T-helper 1 cell (primary cell): ENCODE measurements around the gene CD200R1L.

Experiments used
- DNase-seq, 5 donors: peaks; one replicate each; pipeline ENCODE4 v3.0.0-alpha.2; 2012 to 2020

Gene CD200R1L

DNA sequence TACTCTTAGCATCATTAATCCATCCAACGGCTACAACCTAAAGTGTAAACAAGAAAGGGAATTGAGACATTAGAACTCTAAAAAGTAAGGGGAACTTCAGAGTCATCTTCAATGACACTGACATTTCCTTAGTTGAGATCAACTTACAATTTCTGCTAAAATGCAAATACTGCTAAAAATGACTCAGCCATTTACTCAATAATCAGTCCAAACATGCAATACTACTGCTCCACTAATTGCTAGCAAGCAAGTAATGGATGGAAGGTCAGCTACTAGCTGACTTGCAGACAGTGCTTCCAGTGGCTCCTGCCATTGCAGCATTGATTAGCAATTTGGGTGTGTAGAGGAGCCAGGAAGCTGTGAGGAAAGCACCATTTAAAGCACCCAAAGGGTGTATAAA is 28.4 kb downstream of the CD200R1L start:
- DNase-seq: no peak

DNA sequence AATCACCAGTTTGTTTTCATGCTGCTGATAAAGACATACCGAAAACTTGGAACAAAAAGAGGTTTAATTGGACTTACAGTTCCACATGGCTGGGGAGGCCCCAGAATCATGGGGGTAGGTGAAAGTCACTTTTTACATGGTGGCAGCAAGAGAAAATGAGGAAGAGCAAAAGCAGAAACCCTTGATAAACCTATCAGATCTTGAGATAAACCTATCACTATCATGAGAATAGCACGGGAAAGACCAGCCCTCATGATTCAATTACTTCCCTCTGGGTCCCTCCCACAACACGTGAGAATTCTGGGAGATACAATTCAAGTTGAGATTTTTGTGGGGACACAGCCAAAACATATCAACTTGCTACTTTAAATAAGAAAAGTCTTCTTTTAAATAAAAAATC is 28.9 kb downstream of the CD200R1L start:
- DNase-seq: no peak

DNA sequence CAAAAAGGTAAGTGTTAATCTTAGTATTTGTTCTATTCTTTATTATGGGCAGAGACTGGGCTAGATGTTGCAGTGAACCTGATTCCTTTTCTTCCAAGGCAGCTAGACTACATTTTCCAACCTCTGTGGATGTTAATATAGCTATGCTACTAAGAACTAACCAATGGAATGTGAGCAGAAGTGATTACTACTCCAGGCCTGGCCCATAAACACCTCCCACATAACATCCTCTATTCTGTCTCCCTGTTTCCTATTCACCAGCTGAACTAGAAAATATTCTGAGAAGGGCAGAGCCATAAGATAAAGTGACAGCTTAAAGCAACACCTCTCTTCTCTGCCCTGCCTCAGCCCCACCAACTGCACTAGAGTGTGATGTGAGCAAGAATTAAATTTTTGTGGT is 29.4 kb downstream of the CD200R1L start:
- DNase-seq: no peak

DNA sequence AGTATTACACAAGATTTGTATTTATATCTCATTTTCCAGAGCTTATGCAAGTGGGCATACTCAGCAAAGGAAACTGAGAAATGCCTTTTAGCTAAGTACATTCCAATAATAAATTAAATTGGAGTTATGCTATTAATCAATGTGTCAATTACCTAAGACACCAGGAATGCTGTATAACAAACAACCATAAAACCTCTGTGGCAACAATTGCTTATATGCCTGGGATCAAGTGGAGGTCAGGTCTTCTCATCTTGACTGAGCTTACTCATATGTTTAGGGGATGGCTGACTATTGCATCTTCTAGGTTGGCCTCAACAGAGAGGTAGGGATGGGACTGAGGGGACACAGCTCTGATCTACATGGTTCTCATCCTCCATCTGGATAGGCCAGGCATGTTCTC is 30.7 kb downstream of the CD200R1L start:
- no peak for DNase-seq

DNA sequence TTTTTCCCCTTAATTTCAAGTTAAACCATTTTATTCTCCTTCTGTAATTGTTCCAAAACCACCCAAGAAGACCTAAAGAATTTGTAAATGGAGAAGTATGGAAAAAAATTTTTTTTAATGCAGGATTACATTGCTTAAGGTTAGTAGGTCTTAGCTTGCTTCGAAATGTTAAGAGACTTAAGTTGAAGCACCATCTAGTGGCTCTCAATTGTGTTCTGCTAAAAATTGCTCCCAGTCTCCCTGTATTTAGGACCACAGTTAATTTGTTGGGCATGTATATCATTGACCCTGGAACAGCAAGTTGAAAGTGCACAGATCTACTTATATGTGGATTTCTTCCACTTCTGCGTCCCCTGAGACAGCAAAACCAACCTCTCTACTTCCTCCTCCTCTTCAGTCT is 32.4 kb downstream of the CD200R1L start:
- DNase-seq: peak in 1 of 5 donors; percentile 18

DNA sequence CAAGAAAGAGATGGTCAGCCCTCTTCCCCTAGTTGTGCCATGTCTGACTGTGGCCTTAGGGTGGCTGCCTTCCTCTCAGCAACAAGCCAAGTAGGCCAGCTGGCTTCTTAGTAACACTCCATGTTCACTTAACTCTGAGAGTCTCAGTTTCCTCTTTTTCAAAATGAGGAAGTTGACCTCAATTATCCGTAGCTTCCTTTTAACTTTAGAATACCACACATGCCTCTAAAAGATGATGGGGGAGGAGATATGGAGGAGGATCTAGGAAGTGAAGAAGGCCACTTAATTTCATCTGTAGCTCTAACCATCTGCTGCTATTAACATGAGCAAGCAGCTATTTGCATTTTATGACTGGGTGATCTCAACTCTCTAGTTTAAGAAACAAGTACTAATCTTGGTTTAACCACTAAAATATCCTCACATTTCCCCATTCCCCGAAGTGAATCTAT is 32.9 kb downstream of the CD200R1L start:
- no peak for DNase-seq

GRCh38 chr3:112813016-112813415 is 33.6 kb downstream of the CD200R1L start:
- no peak for DNase-seq

DNA sequence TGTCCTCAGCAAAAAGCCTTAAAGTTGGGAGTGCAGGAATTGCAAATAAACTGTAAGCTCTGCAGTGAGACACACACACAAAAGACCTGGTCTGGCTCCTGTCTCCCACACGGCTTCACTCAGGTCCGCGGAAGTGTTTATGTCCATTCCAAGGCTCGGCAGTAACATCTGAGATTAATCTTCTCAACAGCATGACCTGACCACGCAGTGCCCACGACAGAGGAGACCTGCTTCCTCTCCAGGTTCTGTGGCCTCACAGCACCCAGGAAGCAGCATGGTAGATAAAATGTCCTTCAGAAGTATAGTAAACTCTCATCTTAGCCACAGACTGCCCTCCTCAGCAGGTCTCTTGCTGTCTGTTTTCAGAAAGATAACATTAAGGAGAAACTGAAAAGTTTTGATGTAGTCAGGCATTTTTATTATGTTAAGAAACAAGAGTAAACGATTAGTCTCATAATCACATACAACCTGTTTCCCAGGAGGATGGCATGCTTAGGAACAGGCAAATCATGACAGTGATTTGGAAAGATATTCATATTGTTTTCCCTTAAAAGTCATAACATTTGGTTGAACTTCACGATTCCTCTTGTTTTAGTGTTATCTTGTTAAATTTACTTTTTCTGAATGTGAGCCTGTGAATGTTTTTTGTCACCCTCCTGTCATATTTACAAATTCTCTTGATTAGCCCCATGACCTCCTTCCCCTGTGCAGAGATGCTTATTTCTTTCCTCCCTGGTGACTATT is 34.6 kb downstream of the CD200R1L start:
- DNase-seq: no peak

- no peak for DNase-seq
Observed at GRCh38 chr3:112811131-112811884, 35.4 kb downstream of the CD200R1L start.

DNA sequence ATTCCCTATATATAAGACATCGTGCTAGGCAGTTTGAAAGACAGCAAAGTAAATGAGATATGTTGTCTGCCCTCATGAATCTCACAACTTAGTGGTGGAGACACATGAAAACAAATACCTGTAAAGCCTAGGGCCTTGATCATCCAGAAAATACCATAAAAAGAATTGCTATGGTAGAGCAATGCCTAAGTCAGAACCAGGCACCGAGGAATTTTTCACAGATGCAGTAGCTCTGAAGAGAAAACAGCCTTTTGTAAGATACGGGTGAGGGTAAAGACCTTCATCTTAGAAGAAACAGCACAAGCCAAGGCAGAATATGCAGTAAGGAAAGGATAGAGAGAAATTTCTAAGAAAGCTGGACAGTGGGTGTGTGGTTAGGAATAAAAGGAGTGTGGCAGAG is 36.1 kb downstream of the CD200R1L start:
- DNase-seq: no peak

- DNase-seq: no peak
Observed at GRCh38 chr3:112808136-112808535, 38.5 kb downstream of the CD200R1L start.

GRCh38 chr3:112807685-112808084 is 39.0 kb downstream of the CD200R1L start:
- no peak for DNase-seq

DNA sequence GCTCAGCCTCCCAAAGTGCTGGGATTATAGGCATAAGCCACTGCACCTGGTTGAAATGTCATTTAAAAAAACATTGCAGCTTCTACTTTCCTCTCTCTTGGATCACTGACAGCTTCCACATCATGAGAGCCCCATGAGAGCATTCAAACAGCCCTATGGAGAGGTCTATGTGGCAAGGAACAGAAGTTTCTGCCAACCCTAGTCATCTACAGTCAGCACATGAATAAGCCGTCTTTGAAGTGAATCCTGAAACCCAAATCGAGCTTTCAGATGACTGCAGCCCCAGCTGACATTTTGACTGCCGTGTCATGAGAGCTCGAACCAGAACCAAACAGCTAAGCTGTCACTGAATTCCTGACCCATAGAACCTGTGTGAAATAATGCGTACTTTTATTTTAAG is 39.8 kb downstream of the CD200R1L start:
- DNase-seq: no peak

GRCh38 chr3:112805126-112805525 is 41.5 kb downstream of the CD200R1L start:
- no peak for DNase-seq

DNA sequence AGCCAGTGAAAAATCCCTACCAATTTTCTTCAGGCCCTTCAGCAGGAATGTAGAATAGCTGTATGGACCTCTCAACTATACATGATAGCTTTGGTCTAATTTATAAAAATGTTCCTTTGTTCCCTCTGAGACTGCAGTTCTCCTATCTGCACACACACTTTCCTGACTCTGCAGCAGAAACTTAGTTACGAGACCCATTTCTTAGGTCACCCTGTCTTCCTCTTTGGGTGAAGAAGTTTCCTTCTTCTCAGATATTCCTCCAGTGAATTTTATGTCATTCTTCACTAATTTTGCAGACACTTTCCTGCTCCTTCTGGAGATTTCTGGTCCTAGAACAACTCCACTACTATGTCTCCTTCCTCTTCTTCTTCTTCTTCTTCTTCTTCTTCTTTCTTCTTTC is 42.6 kb downstream of the CD200R1L start:
- no peak for DNase-seq

DNA sequence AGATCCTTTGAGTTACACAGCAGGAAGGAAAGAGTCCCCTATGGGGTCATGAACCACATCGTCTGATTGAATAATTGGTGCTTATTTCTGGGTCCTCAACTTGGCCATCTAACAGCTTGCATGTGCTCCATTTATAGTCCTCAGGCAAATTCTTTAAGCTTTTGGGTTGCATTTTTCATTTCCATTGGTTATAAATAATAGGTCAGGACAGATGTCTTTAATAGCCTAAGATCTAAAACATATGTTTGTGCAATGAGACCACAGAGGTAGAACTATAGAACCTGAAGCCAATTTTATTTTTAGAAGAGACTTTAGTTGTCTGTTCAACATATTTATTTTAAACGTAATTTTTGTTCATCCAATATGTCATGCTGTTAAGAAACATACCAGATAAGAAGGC is 43.2 kb downstream of the CD200R1L start:
- DNase-seq: no peak

DNA sequence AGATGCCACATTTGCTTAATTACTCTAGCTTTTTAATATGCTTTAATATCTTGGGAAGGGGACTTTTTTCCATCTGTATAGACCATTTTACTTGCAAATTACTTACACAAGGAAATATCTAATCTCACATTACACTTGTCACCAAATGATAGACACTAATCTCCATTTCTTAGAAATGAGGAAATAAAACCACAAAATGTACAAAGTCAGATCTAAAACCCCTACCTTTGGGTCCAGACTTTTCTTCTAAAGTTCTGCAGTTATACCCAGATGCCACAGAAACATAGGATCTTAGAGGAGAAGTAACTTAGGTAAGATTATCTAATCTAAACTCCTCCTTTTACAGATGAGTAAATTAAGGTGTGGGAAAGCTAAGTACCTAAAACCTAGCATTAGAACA is 44.3 kb downstream of the CD200R1L start:
- no peak for DNase-seq

GRCh38 chr3:112799946-112800345 is 46.7 kb downstream of the CD200R1L start:
- DNase-seq: no peak

- DNase-seq: no peak
Observed at GRCh38 chr3:112794622-112795172, 52.0 kb downstream of the CD200R1L start.

GRCh38 chr3:112793326-112794081 is 53.2 kb downstream of the CD200R1L start:
- DNase-seq: no peak

- DNase-seq: no peak
Observed at GRCh38 chr3:112791736-112792135, 54.9 kb downstream of the CD200R1L start.

DNA sequence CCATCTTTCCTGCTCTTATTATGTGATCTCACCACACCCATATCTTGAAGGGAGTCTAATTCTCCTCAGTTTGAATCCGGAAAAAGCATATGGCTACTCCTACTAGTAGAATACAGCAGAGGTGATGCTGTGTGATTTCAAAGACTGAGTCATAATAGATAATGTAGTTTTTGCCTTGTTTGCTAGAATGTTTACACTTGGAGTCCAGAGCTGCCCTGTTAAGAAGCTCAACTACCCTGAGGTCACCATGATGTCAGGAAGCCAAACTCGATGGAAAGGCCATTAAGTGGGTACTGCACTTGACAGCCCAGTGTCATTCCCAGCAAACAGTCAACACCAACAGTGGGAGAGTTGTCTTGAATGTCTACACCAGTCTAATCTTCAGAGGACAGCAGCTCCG is 56.9 kb downstream of the CD200R1L start:
- no peak for DNase-seq

- no peak for DNase-seq
Observed at GRCh38 chr3:112786881-112787579, 59.6 kb downstream of the CD200R1L start.
